H1 (cell line): ENCODE data around the gene CORO1C. TPM values are rescaled to one million over a fixed set of nuclear protein-coding genes. Genes with fewer than 3 reads are reported as not detected.

Experiments
- CHD1 ChIP-seq: IDR thresholded peaks from 2 replicates; pipeline ENCODE4 v1.6.1; 2012; ENCODE audit warnings: low read depth, low read length, improper control_type of control experiment
- RAD21 ChIP-seq, 2 experiments: IDR thresholded peaks in 1 of 2; conservative IDR thresholded peaks in 1 of 2; 2 replicates each; pipeline ENCODE4 v1.6.1; 2011; ENCODE audit warnings: low read depth in 2 of 2, low read length in 2 of 2, improper control_type of control experiment in 1 of 2, inconsistent platforms in 1 of 2, mild to moderate bottlenecking in 1 of 2, moderate library complexity in 1 of 2
- SP2 ChIP-seq: IDR thresholded peaks from 2 replicates; pipeline ENCODE4 v1.6.1; 2012; ENCODE audit warnings: mild to moderate bottlenecking, low read length, inconsistent platforms
- TEAD4 ChIP-seq: IDR thresholded peaks from 2 replicates; pipeline ENCODE4 v1.6.1; 2012; ENCODE audit warnings: low read depth, low read length, inconsistent platforms, mixed read lengths
- polyA plus RNA-seq, 7 experiments: library from polyadenylated mRNA; depleted of rRNA in 3 of 7; stranded (reverse) in 5 of 7; unstranded in 2 of 7; fragments of >200 nt in 5 of 7; fragments of 200-250 nt in 2 of 7; gene quantifications; 1 replicate in 5 of 7; 2 replicates in 1 of 7; 4 replicates in 1 of 7; pipeline versions ENCODE4 v1.2.1 to v1.2.3, GENCODE V29; 2011 to 2013; ENCODE audit warnings: missing spikeins in 2 of 7, mixed read lengths in 2 of 7
- total RNA-seq: library from RNA; stranded (reverse); fragmentation: NEBNext Ultra II Directional; extraction: Animal tissue kit (Norgen Biotek cat#: 25700); gene quantifications from 2 replicates; pipeline ENCODE4 v1.2.1, GENCODE V29; 2021

Gene CORO1C
- total and polyA plus RNA-seq, 2 of the 8 experiments (the other 6 are each of a cell fraction or from before 2014, with no cell fraction given) = 72.7 to 120 TPM

GRCh38 chr12:108621161-108621560 lies 110.2 kb downstream of the CORO1C start (continued):
- TF ChIP-seq RAD21 (IDR thresholded peaks at IDR 0.05 in 1 of 2, conservative IDR thresholded peaks at IDR 0.05 in 1 of 2; ENCODE audit: low read depth in 2 of 2, low read length in 2 of 2) (no peak), SP2 (no peak), TEAD4 (no peak), CHD1 (no peak)
- TF ChIP-seq, all 59 proteins: peak for 0
